ENCODE data around the gene PIP5K1C.
"Not testable (repeated sequence)": the region's sequence is repeated elsewhere in the genome, so short reads cannot be mapped to it uniquely, and the experiment has no call there.

Gene PIP5K1C

GRCh38 chr19:3669947-3670795, 30.1 kb downstream of the PIP5K1C start:
- H3K27me3 ChIP-seq (ENCODE audit: control insufficient read depth in 5 of 5, insufficient read depth in 4 of 5, low read length in 5 of 5) = no peaks in the 10 kb centered on the region
- H3K9ac ChIP-seq (ENCODE audit: low read length in 5 of 5) = peak overlapping the region in 4 of 5 donors; percentile 52 to 83 (median 71)
- H3K36me3 ChIP-seq (ENCODE audit: control insufficient read depth in 5 of 5, insufficient read depth in 5 of 5, low read length in 5 of 5) = peaks cover 0 to 21% (median 8%) of the 10 kb centered on the region in 5 donors
- peaks cover 0 to 5% (median 3%) of the 10 kb centered on the region in 5 donors for H3K9me3 ChIP-seq (ENCODE audit: control insufficient read depth in 5 of 5, low read length in 5 of 5)
- H3K4me3 ChIP-seq (ENCODE audit: low read depth in 1 of 5, low read length in 5 of 5) = peak overlapping the region in 4 of 5 donors; percentile 36 to 54 (median 41)
- peaks cover 0 to 47% (median 37%) of the 10 kb centered on the region in 5 donors for H3K4me1 ChIP-seq (ENCODE audit: control insufficient read depth in 5 of 5, insufficient read depth in 5 of 5, low read length in 5 of 5)
- H3K27ac ChIP-seq (ENCODE audit: low read depth, low read length) = peak overlapping the region; percentile 94

GRCh38 chr19:3669082-3669946, 31.0 kb downstream of the PIP5K1C start:
- Histone ChIP-seq H3K9ac (ENCODE audit: low read length in 5 of 5) (peak overlapping the region in 1 of 5 donors; percentile 25), H3K27ac (ENCODE audit: low read depth, low read length) (peak overlapping the region; percentile 94), H3K27me3 (ENCODE audit: control insufficient read depth in 5 of 5, insufficient read depth in 4 of 5, low read length in 5 of 5) (no peaks in the 10 kb centered on the region), H3K4me3 (ENCODE audit: low read depth in 1 of 5, low read length in 5 of 5) (no peak overlapping the region), H3K4me1 (ENCODE audit: control insufficient read depth in 5 of 5, insufficient read depth in 5 of 5, low read length in 5 of 5) (peaks cover 0 to 47% (median 37%) of the 10 kb centered on the region in 5 donors), H3K36me3 (ENCODE audit: control insufficient read depth in 5 of 5, insufficient read depth in 5 of 5, low read length in 5 of 5) (peaks cover 0 to 30% (median 13%) of the 10 kb centered on the region in 5 donors), H3K9me3 (ENCODE audit: control insufficient read depth in 5 of 5, low read length in 5 of 5) (peaks cover 0 to 5% (median 3%) of the 10 kb centered on the region in 5 donors)

GRCh38 chr19:3668331-3669081, 31.8 kb downstream of the PIP5K1C start:
- H3K9me3 ChIP-seq (ENCODE audit: control insufficient read depth in 5 of 5, low read length in 5 of 5) = peaks cover 0 to under 1% (median 0%) of the 10 kb centered on the region in 5 donors
- H3K4me3 ChIP-seq (ENCODE audit: low read depth in 1 of 5, low read length in 5 of 5) = no peak overlapping the region
- peaks cover 0 to 47% (median 37%) of the 10 kb centered on the region in 5 donors for H3K4me1 ChIP-seq (ENCODE audit: control insufficient read depth in 5 of 5, insufficient read depth in 5 of 5, low read length in 5 of 5)
- H3K27me3 ChIP-seq (ENCODE audit: control insufficient read depth in 5 of 5, insufficient read depth in 4 of 5, low read length in 5 of 5) = no peaks in the 10 kb centered on the region
- peaks cover 0 to 38% (median 21%) of the 10 kb centered on the region in 5 donors for H3K36me3 ChIP-seq (ENCODE audit: control insufficient read depth in 5 of 5, insufficient read depth in 5 of 5, low read length in 5 of 5)
- H3K27ac ChIP-seq (ENCODE audit: low read depth, low read length) = peak overlapping the region; percentile 94
- no peak overlapping the region for H3K9ac ChIP-seq (ENCODE audit: low read length in 5 of 5)

- no peak overlapping the region for H3K9ac ChIP-seq (ENCODE audit: low read length in 5 of 5)
- H3K4me3 ChIP-seq (ENCODE audit: low read depth in 1 of 5, low read length in 5 of 5) = no peak overlapping the region
- H3K27me3 ChIP-seq (ENCODE audit: control insufficient read depth in 5 of 5, insufficient read depth in 4 of 5, low read length in 5 of 5) = no peaks in the 10 kb centered on the region
- H3K36me3 ChIP-seq (ENCODE audit: control insufficient read depth in 5 of 5, insufficient read depth in 5 of 5, low read length in 5 of 5) = peaks cover 0 to 45% (median 28%) of the 10 kb centered on the region in 5 donors
- no peaks in the 10 kb centered on the region for H3K9me3 ChIP-seq (ENCODE audit: control insufficient read depth in 5 of 5, low read length in 5 of 5)
- H3K4me1 ChIP-seq (ENCODE audit: control insufficient read depth in 5 of 5, insufficient read depth in 5 of 5, low read length in 5 of 5) = peaks cover 0 to 47% (median 37%) of the 10 kb centered on the region in 5 donors
- no peak overlapping the region for H3K27ac ChIP-seq (ENCODE audit: low read depth, low read length)
Observed at GRCh38 chr19:3667766-3668165, 32.5 kb downstream of the PIP5K1C start.

- H3K27me3 ChIP-seq (ENCODE audit: control insufficient read depth in 5 of 5, insufficient read depth in 4 of 5, low read length in 5 of 5) = no peaks in the 10 kb centered on the region
- no peak overlapping the region for H3K27ac ChIP-seq (ENCODE audit: low read depth, low read length)
- H3K9ac ChIP-seq (ENCODE audit: low read length in 5 of 5) = no peak overlapping the region
- no peaks in the 10 kb centered on the region for H3K9me3 ChIP-seq (ENCODE audit: control insufficient read depth in 5 of 5, low read length in 5 of 5)
- no peak overlapping the region for H3K4me3 ChIP-seq (ENCODE audit: low read depth in 1 of 5, low read length in 5 of 5)
- H3K4me1 ChIP-seq (ENCODE audit: control insufficient read depth in 5 of 5, insufficient read depth in 5 of 5, low read length in 5 of 5) = peaks cover 0 to 42% (median 33%) of the 10 kb centered on the region in 5 donors
- H3K36me3 ChIP-seq (ENCODE audit: control insufficient read depth in 5 of 5, insufficient read depth in 5 of 5, low read length in 5 of 5) = peaks cover 0 to 49% (median 30%) of the 10 kb centered on the region in 5 donors
Observed at GRCh38 chr19:3667037-3667638, 33.1 kb downstream of the PIP5K1C start.

GRCh38 chr19:3666545-3666856, 33.8 kb downstream of the PIP5K1C start:
- H3K9ac ChIP-seq (ENCODE audit: low read length in 5 of 5); H3K27ac ChIP-seq (ENCODE audit: low read depth, low read length); H3K4me3 ChIP-seq (ENCODE audit: low read depth in 1 of 5, low read length in 5 of 5); H3K9me3 ChIP-seq (ENCODE audit: control insufficient read depth in 5 of 5, low read length in 5 of 5); H3K27me3 ChIP-seq (ENCODE audit: control insufficient read depth in 5 of 5, insufficient read depth in 4 of 5, low read length in 5 of 5): not testable (repeated sequence)
- peaks cover 0 to 35% (median 27%) of the 10 kb centered on the region in 5 donors for H3K4me1 ChIP-seq (ENCODE audit: control insufficient read depth in 5 of 5, insufficient read depth in 5 of 5, low read length in 5 of 5)
- H3K36me3 ChIP-seq (ENCODE audit: control insufficient read depth in 5 of 5, insufficient read depth in 5 of 5, low read length in 5 of 5) = peaks cover 0 to 56% (median 36%) of the 10 kb centered on the region in 5 donors

GRCh38 chr19:3665681-3666544, 34.4 kb downstream of the PIP5K1C start:
- peaks cover 0 to 30% (median 21%) of the 10 kb centered on the region in 5 donors for H3K4me1 ChIP-seq (ENCODE audit: control insufficient read depth in 5 of 5, insufficient read depth in 5 of 5, low read length in 5 of 5)
- no peak overlapping the region for H3K4me3 ChIP-seq (ENCODE audit: low read depth in 1 of 5, low read length in 5 of 5)
- H3K27ac ChIP-seq (ENCODE audit: low read depth, low read length) = no peak overlapping the region
- H3K27me3 ChIP-seq (ENCODE audit: control insufficient read depth in 5 of 5, insufficient read depth in 4 of 5, low read length in 5 of 5) = no peaks in the 10 kb centered on the region
- H3K9ac ChIP-seq (ENCODE audit: low read length in 5 of 5) = no peak overlapping the region
- peaks cover 0 to 3% (median 0%) of the 10 kb centered on the region in 5 donors for H3K9me3 ChIP-seq (ENCODE audit: control insufficient read depth in 5 of 5, low read length in 5 of 5)
- peaks cover 0 to 61% (median 41%) of the 10 kb centered on the region in 5 donors for H3K36me3 ChIP-seq (ENCODE audit: control insufficient read depth in 5 of 5, insufficient read depth in 5 of 5, low read length in 5 of 5)

GRCh38 chr19:3664879-3665642, 35.2 kb downstream of the PIP5K1C start:
- peaks cover 0 to 69% (median 41%) of the 10 kb centered on the region in 5 donors for H3K36me3 ChIP-seq (ENCODE audit: control insufficient read depth in 5 of 5, insufficient read depth in 5 of 5, low read length in 5 of 5)
- no peak overlapping the region for H3K4me3 ChIP-seq (ENCODE audit: low read depth in 1 of 5, low read length in 5 of 5)
- peaks cover 0 to 23% (median 13%) of the 10 kb centered on the region in 5 donors for H3K4me1 ChIP-seq (ENCODE audit: control insufficient read depth in 5 of 5, insufficient read depth in 5 of 5, low read length in 5 of 5)
- peaks cover 0 to 3% (median 0%) of the 10 kb centered on the region in 5 donors for H3K9me3 ChIP-seq (ENCODE audit: control insufficient read depth in 5 of 5, low read length in 5 of 5)
- no peaks in the 10 kb centered on the region for H3K27me3 ChIP-seq (ENCODE audit: control insufficient read depth in 5 of 5, insufficient read depth in 4 of 5, low read length in 5 of 5)
- no peak overlapping the region for H3K9ac ChIP-seq (ENCODE audit: low read length in 5 of 5)
- no peak overlapping the region for H3K27ac ChIP-seq (ENCODE audit: low read depth, low read length)

Data from subcutaneous abdominal adipose tissue (tissue), 5 donors.